ENCODE measurements around the gene EFCAB14.

The EFCAB14 gene

DNA sequence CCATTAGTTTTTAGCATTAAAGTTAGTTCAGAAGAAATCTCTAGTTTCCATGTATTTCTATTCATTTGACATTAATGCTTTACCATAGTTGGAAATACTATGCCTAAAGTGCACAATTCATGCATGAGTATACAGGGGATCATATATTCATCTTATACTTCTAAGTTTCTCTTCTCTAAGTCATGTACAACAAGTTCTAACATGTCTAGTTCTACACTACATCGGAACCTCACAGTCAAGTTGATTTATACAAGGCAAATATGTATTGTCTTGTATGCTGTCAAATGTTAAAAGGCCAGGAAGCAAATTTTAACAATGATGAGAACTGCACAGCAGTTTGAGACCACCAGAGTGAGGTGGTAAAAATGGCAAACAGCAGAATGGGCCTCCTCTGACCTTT lies 79.4 kb downstream of the EFCAB14 start:
- Histone ChIP-seq H3K36me3 (ENCODE audit: control insufficient read depth, insufficient read depth, low read length) (peaks cover 20% of the 10 kb centered on the region), H3K9me3 (ENCODE audit: control insufficient read depth, low read length) (no peaks in the 10 kb centered on the region), H3K4me3 (ENCODE audit: extremely low read depth, insufficient read depth, low read length, poor library complexity, severe bottlenecking) (no peak overlapping the region), H3K4me1 (ENCODE audit: control insufficient read depth, insufficient read depth, low read length, poor library complexity, severe bottlenecking) (no peaks in the 10 kb centered on the region), H3K27ac (ENCODE audit: low read depth, low read length, severe bottlenecking) (no peak overlapping the region)
- 100% methylated on average over 1 of the region's 1 CpG; no CpG with 5 or more reads in 1 of the 2 experiments for WGBS, 2 experiments (ENCODE audit: insufficient coverage in 2 of 2)

DNA sequence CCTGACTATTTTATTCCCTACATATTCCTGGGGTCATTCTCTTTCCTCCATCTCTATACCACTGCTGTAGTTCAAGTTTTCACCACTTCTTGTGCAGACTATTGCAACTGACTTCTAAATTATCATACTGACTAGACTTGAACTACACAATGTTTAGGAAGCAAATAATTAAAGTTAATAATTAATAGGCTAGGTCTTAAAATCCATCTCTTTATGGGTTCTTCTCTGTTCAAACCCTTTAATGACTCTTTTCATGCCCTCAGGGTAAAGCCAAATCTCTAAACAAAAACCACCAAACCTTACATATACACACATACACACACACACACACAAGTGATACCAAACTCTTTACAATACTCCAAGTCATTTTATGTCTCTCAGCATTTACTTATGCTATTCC lies 80.0 kb downstream of the EFCAB14 start:
- peaks cover 26% of the 10 kb centered on the region for H3K36me3 ChIP-seq (ENCODE audit: control insufficient read depth, insufficient read depth, low read length)
- no peaks in the 10 kb centered on the region for H3K9me3 ChIP-seq (ENCODE audit: control insufficient read depth, low read length)
- H3K27ac ChIP-seq (ENCODE audit: low read depth, low read length, severe bottlenecking), result no peak overlapping the region
- no peaks in the 10 kb centered on the region for H3K4me1 ChIP-seq (ENCODE audit: control insufficient read depth, insufficient read depth, low read length, poor library complexity, severe bottlenecking)
- H3K4me3 ChIP-seq (ENCODE audit: extremely low read depth, insufficient read depth, low read length, poor library complexity, severe bottlenecking), result no peak overlapping the region

DNA sequence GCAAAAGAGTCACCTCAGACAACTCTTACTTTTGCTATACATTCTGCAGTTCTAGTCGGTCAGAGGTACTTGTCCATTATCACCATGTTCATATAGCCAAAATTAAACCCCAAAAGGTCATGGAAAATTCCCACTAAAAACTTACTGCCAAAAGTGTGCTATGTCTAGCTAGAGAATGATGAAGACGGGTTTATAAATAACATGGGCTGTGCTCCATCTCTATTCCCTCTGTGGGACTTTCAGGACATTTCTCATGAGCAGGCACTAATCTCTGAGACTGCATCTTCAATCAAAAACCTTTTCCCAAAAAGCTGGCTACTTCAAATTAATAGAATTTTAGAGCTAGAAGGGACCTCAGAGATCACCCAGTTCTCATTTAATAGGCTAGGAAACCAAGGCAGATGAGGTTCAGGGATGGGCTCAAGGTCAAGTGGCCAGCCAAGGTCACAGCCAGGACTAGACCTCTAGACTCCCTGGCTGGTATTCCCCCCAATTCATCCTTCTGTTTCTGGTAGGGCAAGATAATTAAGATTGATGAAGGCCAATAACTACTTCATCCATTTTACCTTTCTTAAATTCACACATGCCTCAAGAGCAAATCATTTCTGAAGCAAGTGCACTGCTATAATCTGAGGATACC lies 81.3 kb downstream of the EFCAB14 start:
- Histone ChIP-seq H3K4me3 (ENCODE audit: extremely low read depth, insufficient read depth, low read length, poor library complexity, severe bottlenecking) (no peak overlapping the region), H3K27ac (ENCODE audit: low read depth, low read length, severe bottlenecking) (no peak overlapping the region), H3K4me1 (ENCODE audit: control insufficient read depth, insufficient read depth, low read length, poor library complexity, severe bottlenecking) (no peaks in the 10 kb centered on the region), H3K36me3 (ENCODE audit: control insufficient read depth, insufficient read depth, low read length) (peaks cover 33% of the 10 kb centered on the region), H3K9me3 (ENCODE audit: control insufficient read depth, low read length) (no peaks in the 10 kb centered on the region)
- 0% methylated on average over 1 of the region's 2 CpGs; no CpG with 5 or more reads in 1 of the 2 experiments for WGBS, 2 experiments (ENCODE audit: insufficient coverage in 2 of 2)

DNA sequence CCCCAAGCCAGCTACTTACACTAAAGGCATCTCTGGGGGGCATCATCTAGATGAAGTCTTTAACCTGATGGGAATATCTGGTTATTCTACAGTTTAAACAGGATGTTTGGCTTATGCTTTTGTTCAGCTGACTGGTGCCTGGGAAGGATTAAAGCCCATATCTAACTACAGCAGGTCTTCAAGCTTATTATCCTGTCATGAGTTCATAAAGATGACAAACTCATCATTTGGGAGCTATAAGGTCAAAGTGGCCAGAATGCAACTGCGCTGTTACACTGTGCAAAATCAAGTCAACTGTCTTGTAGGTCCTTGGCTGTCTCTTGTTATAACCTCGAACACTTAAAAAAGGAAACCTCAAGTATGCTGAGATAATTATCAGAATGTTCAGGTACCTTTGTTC lies 83.7 kb downstream of the EFCAB14 start:
- no peaks in the 10 kb centered on the region for H3K4me1 ChIP-seq (ENCODE audit: control insufficient read depth, insufficient read depth, low read length, poor library complexity, severe bottlenecking)
- H3K27ac ChIP-seq (ENCODE audit: low read depth, low read length, severe bottlenecking), result no peak overlapping the region
- 94 to 100% methylated on average over 1 to 2 of the region's 2 CpGs for WGBS, 2 experiments (ENCODE audit: insufficient coverage in 2 of 2)
- no peaks in the 10 kb centered on the region for H3K9me3 ChIP-seq (ENCODE audit: control insufficient read depth, low read length)
- no peak overlapping the region for H3K4me3 ChIP-seq (ENCODE audit: extremely low read depth, insufficient read depth, low read length, poor library complexity, severe bottlenecking)
- peaks cover 43% of the 10 kb centered on the region for H3K36me3 ChIP-seq (ENCODE audit: control insufficient read depth, insufficient read depth, low read length)

DNA sequence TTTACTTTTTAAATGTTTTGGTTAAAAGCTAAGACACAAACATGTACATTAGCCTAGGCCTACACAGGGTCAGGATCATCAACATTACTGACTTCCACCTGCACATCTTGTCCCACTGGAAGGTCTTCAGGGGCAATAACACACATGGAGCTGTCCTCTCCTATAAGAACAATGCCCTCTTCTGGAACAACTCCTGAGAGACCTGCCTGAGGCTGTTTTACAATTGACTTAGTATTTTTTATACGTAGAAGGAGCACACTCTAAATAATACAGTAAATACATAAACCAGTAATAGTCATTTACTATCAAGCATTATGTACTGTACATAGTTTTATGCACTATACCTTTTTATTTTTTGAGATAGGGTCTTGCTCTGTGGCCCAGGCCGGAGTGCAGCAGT lies 88.2 kb downstream of the EFCAB14 start:
- WGBS, 2 experiments (ENCODE audit: insufficient coverage in 2 of 2), result 100% methylated on average over 1 of the region's 2 CpGs; no CpG with 5 or more reads in 1 of the 2 experiments
- peaks cover 39% of the 10 kb centered on the region for H3K36me3 ChIP-seq (ENCODE audit: control insufficient read depth, insufficient read depth, low read length)
- H3K4me3 ChIP-seq (ENCODE audit: extremely low read depth, insufficient read depth, low read length, poor library complexity, severe bottlenecking), result no peak overlapping the region
- no peak overlapping the region for H3K27ac ChIP-seq (ENCODE audit: low read depth, low read length, severe bottlenecking)
- no peaks in the 10 kb centered on the region for H3K4me1 ChIP-seq (ENCODE audit: control insufficient read depth, insufficient read depth, low read length, poor library complexity, severe bottlenecking)
- no peaks in the 10 kb centered on the region for H3K9me3 ChIP-seq (ENCODE audit: control insufficient read depth, low read length)
